ENCODE results near the gene NLRP8. TPM values are rescaled to one million over a fixed set of nuclear protein-coding genes. Genes with fewer than 3 reads are reported as not detected.

Gene NLRP8
- total and polyA plus RNA-seq, 2 of the 4 experiments (the other 2 are of a cell fraction): not detected

GRCh38 chr19:55973982-55974381, 26.4 kb downstream of the NLRP8 start:
- no TSS peak for BruUV-seq (replicated peaks)
- TF ChIP-seq FOS (IDR thresholded peaks at IDR 0.05; ENCODE audit: low read depth, low read length): no peak
- H4K5ac ChIP-seq (ENCODE audit: low read depth, low read length): no peak overlapping the region
- no peak overlapping the region for H3K14ac ChIP-seq (replicated peaks; ENCODE audit: low read depth, low read length)
- no peak overlapping the region for H2AK5ac ChIP-seq (ENCODE audit: low read depth, low read length)
- in situ Hi-C loops (cut with MboI; ENCODE audit: low sequenced_read_pairs): no loop called here
- no peak overlapping the region for H3K4me3 ChIP-seq (ENCODE audit: insufficient read depth, low read depth, low read length)
- no CpG with 5 or more reads among the region's 3 CpGs for WGBS, 2 experiments (ENCODE audit: extremely low coverage in 2 of 2, insufficient read length in 1 of 2)
- no peak overlapping the region for H2BK20ac ChIP-seq (ENCODE audit: low read depth, low read length)
- ChIA-PET POLR2A (ENCODE audit: unreplicated experiment) (no interaction called here), CTCF (no interaction called here)
- no peak overlapping the region for H3K56ac ChIP-seq (ENCODE audit: extremely low read depth, insufficient read depth, low read length)
- no peak overlapping the region for H2BK5ac ChIP-seq (ENCODE audit: low read depth, low read length, poor library complexity, severe bottlenecking)
- H3K9me3 ChIP-seq (ENCODE audit: control insufficient read depth, insufficient read depth, low read length): peaks cover 21% of the 10 kb centered on the region
- no peak overlapping the region for H4K8ac ChIP-seq (ENCODE audit: low read depth in 2 of 2, low read length in 2 of 2)
- H3K4ac ChIP-seq (ENCODE audit: low read depth, low read length): no peak overlapping the region
- H2AFZ ChIP-seq (replicated peaks; ENCODE audit: low read length, poor library complexity): no peak overlapping the region
- ATAC-seq (ENCODE audit: low read depth): no peak
- no peaks in the 10 kb centered on the region for H4K20me1 ChIP-seq (ENCODE audit: insufficient read depth, low read length)
- no peaks in the 10 kb centered on the region for H3K27me3 ChIP-seq (ENCODE audit: control insufficient read depth, insufficient read depth, low read length)
- intact Hi-C loops (cut with micrococcal nuclease): no loop called here
- no peaks in the 10 kb centered on the region for H3K79me1 ChIP-seq (ENCODE audit: low read depth in 1 of 2, low read length in 2 of 2)
- no peak overlapping the region for H3K9ac ChIP-seq (ENCODE audit: low read depth, low read length)
- no peak overlapping the region for H2BK120ac ChIP-seq (ENCODE audit: low read depth, low read length)
- no peak overlapping the region for H2AK9ac ChIP-seq (replicated peaks; ENCODE audit: low read depth, low read length, poor library complexity)
- no peak overlapping the region for H3K18ac ChIP-seq (ENCODE audit: low read depth, low read length)
- no peak overlapping the region for H4K91ac ChIP-seq (ENCODE audit: insufficient read depth, low read depth, low read length)
- H2BK15ac ChIP-seq (ENCODE audit: low read depth, low read length): no peak overlapping the region
- DNase-seq: no peak
- H3K36me3 ChIP-seq (ENCODE audit: control insufficient read depth, insufficient read depth, low read length): no peaks in the 10 kb centered on the region
- dilution Hi-C loops (cut with HindIII; ENCODE audit: low sequenced_read_pairs, unreplicated experiment): no loop called here
- H3K27ac ChIP-seq (ENCODE audit: insufficient read depth, low read length): no peak overlapping the region
- no peaks in the 10 kb centered on the region for H3K4me1 ChIP-seq (ENCODE audit: control insufficient read depth, insufficient read depth, low read length)
- no peak overlapping the region for H3K4me2 ChIP-seq (ENCODE audit: low read depth, low read length)
- no peak overlapping the region for H3K23ac ChIP-seq (ENCODE audit: low read depth, low read length)
- no peaks in the 10 kb centered on the region for H3K9me1 ChIP-seq (ENCODE audit: insufficient read depth, low read length)
